Measurements from ENCODE around the gene MYEOV. TPM values are rescaled to one million over a fixed set of nuclear protein-coding genes. Genes with fewer than 3 reads are reported as not detected.

The MYEOV gene
- total and polyA plus RNA-seq, 2 of the 8 experiments (the other 6 are each of a cell fraction or from before 2014, with no cell fraction given): 0.44 to 0.67 TPM

DNA sequence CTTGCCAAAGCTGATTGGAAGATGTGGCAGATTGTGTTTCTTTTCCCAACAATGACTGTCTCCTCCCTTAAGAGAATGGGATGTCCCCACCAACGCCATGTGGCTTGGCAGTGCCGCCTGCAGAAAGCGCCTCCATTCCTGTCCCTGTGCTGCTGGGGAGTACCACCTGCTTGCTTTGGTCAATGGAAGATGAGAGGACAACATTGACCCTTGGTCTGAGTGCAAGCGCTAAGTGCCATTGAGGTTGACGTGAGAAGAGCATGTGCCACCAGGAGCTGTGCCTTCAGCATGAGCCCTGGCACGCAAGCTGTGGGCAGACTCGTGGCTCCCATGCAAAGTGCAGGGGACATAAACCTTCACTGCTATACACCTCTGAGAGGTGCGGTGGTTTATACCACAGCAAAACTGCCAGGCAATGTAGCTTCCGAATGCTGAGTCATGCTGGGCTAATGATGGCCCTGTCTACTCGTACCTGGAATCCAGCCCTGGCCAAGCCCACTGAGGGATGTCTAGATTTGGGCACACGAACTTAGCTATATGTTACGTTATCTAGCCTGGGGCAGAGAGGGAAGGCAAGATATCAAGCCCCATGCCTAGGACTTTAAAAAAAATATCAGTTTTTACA is 41.9 kb downstream of the MYEOV start:
- no peak overlapping the region for H3K4ac ChIP-seq (replicated peaks; ENCODE audit: insufficient read length, low read depth, low read length)
- H2BK12ac ChIP-seq (ENCODE audit: low read depth, low read length): peak overlapping the region; percentile 11; the same call in 1 of the 2 replicates
- no peak overlapping the region for H2AFZ ChIP-seq (ENCODE audit: low read length)
- H3K4me3 ChIP-seq (ENCODE audit: extremely low read depth in 1 of 4, insufficient read depth in 2 of 4, low read depth in 3 of 4, low read length in 4 of 4): no peak overlapping the region
- H3K23me2 ChIP-seq (ENCODE audit: low read depth, low read length): no peaks in the 10 kb centered on the region
- H3K9me3 ChIP-seq (ENCODE audit: insufficient read depth in 2 of 2, low read depth in 1 of 2, low read length in 1 of 2): peaks cover 7 to 13% of the 10 kb centered on the region in 2 experiments; a peak in 3 of 4 replicates
- H3K36me3 ChIP-seq (ENCODE audit: control insufficient read depth in 2 of 4, insufficient read depth in 4 of 4, low read length in 3 of 4): no peaks in the 10 kb centered on the region
- H3K4me2 ChIP-seq (ENCODE audit: insufficient read depth in 1 of 2, low read depth in 2 of 2, low read length in 2 of 2): no peak overlapping the region
- POLR2A ChIA-PET (ENCODE audit: partially characterized antibody): no interaction called here
- H4K5ac ChIP-seq (ENCODE audit: insufficient read length, low read depth, low read length): no peak overlapping the region
- WGBS, 2 experiments (ENCODE audit: extremely low coverage in 1 of 2, insufficient coverage in 1 of 2, insufficient read length in 1 of 2, insufficient replicate concordance in 2 of 2, low coverage in 1 of 2, low lambda C conversion rate in 2 of 2, missing lambda C conversion rate in 1 of 2): 86% methylated on average over 12 of the region's 12 CpGs; no CpG with 5 or more reads in 1 of the 2 experiments
- TF ChIP-seq GABPA (IDR thresholded peaks at IDR 0.05; ENCODE audit: borderline replicate concordance, insufficient read depth, low read length): no peak
- no peak for TF ChIP-seq POLR2AphosphoS5 (IDR thresholded peaks at IDR 0.05; ENCODE audit: low read depth, low read length)
- peak; percentile 55; the same call in 1 of the 2 replicates for TF ChIP-seq BACH1 (IDR thresholded peaks at IDR 0.05; ENCODE audit: low read length)
- no peak for TF ChIP-seq SIN3A (conservative IDR thresholded peaks at IDR 0.05 in 1 of 2, IDR thresholded peaks at IDR 0.05 in 1 of 2; ENCODE audit: low read depth in 1 of 2, low read length in 2 of 2)
- TF ChIP-seq JUND (IDR thresholded peaks at IDR 0.05; ENCODE audit: low read length): no peak
- H4K91ac ChIP-seq (replicated peaks; ENCODE audit: insufficient read length, low read length): peak overlapping the region; percentile 72
- H2BK120ac ChIP-seq (replicated peaks; ENCODE audit: low read depth, low read length): no peak overlapping the region
- no peaks in the 10 kb centered on the region for H3K79me1 ChIP-seq (ENCODE audit: low read depth, low read length)
- H4K20me1 ChIP-seq (replicated peaks in 1 of 2; ENCODE audit: control insufficient read depth in 1 of 2, insufficient read depth in 2 of 2, low read length in 2 of 2): no peaks in the 10 kb centered on the region
- no peak overlapping the region for H3K56ac ChIP-seq (replicated peaks; ENCODE audit: insufficient read length, low read depth, low read length)
- FAIRE-seq: no peak
- H3K18ac ChIP-seq (ENCODE audit: extremely low read depth, low read length): no peak overlapping the region
- no peak overlapping the region for H2AK5ac ChIP-seq (ENCODE audit: low read depth, low read length)
- H3K9ac ChIP-seq (replicated peaks in 1 of 4; ENCODE audit: extremely low read depth in 1 of 4, low read depth in 3 of 4, low read length in 3 of 4): no peak overlapping the region
- DNase-seq (ENCODE audit: low read depth in 1 of 2, low spot score in 2 of 2): no peak
- no peak overlapping the region for H3K23ac ChIP-seq (ENCODE audit: insufficient read length)
- no peak overlapping the region for H3K14ac ChIP-seq (ENCODE audit: insufficient read length)
- peaks cover 0 to 3% (median 0%) of the 10 kb centered on the region in 4 experiments; a peak in 2 of 7 replicates for H3K4me1 ChIP-seq (replicated peaks in 1 of 4; ENCODE audit: control insufficient read depth in 3 of 4, insufficient read depth in 4 of 4, low read length in 3 of 4)
- no peaks in the 10 kb centered on the region for H3K79me2 ChIP-seq (ENCODE audit: control insufficient read depth in 1 of 2, insufficient read depth in 2 of 2, low read length in 2 of 2)
- CTCF ChIA-PET (ENCODE audit: partially characterized antibody): interaction anchor here (0.6 to 3.1 kb wide), 6 partner anchors 11 to 264 kb away, joined by 3 to 12 read pairs (median 3); no protein-coding TSS in a partner anchor
- no peak overlapping the region; the same call in 1 of the 2 replicates for H4K8ac ChIP-seq (ENCODE audit: extremely low read depth, insufficient read depth, low read length)
- no peak overlapping the region for H2BK5ac ChIP-seq (ENCODE audit: low read depth, low read length)
- H2BK20ac ChIP-seq (ENCODE audit: low read length): no peak overlapping the region; the same call in 1 of the 2 replicates
- H3K27me3 ChIP-seq (replicated peaks in 1 of 4; ENCODE audit: control insufficient read depth in 3 of 4, extremely low read depth in 1 of 4, insufficient read depth in 3 of 4, low read length in 3 of 4): no peaks in the 10 kb centered on the region; a peak in 1 of 7 replicates
- H3K27ac ChIP-seq (ENCODE audit: low read depth, low read length): no peak overlapping the region
- H2BK15ac ChIP-seq (ENCODE audit: low read length): no peak overlapping the region

Measured in H1 (cell line).